Vagina (tissue), 2 donors: ENCODE data around the gene VEZF1.

ENCODE experiments used
- POLR2AphosphoS5 ChIP-seq, 2 donors: sonication (generic); formaldehyde crosslinking; IDR thresholded peaks; one replicate each; pipeline ENCODE4 v1.9.0; 2017; ENCODE audit warnings: antibody characterized with exemption in 2 of 2, mild to moderate bottlenecking in 2 of 2, low read depth in 1 of 2; ENCODE audit not compliant: insufficient read depth in 1 of 2
- TF ChIP-seq, protein P1 (sequence below), 3 experiments: fragments of 450-650 bp in 2 of 3; fragments of 200-600 bp in 1 of 3; sonication (generic) in 1 of 3; IDR thresholded peaks; one replicate each; pipeline ENCODE4 v1.5.1; 2017 to 2019; ENCODE audit warnings: antibody characterized with exemption in 3 of 3, mild to moderate bottlenecking in 2 of 3, moderate library complexity in 2 of 3

DNA sequence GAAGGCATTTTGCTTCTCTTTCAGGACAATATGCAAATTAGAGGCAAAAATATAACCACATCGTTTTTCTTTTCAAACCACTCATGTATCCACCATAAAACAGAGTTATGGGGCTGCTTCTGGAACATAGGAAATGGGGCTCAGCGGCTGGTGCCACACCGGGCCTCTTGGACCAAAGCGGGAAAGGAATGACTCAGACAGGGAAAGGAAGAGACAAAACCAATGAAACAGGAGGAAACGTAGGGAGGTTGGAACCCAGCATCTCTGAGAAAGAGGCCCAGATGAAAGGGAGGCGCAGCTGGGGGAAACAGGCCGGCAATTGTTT is 61.4 kb downstream of the VEZF1 start:
- TF ChIP-seq, protein P1, sequence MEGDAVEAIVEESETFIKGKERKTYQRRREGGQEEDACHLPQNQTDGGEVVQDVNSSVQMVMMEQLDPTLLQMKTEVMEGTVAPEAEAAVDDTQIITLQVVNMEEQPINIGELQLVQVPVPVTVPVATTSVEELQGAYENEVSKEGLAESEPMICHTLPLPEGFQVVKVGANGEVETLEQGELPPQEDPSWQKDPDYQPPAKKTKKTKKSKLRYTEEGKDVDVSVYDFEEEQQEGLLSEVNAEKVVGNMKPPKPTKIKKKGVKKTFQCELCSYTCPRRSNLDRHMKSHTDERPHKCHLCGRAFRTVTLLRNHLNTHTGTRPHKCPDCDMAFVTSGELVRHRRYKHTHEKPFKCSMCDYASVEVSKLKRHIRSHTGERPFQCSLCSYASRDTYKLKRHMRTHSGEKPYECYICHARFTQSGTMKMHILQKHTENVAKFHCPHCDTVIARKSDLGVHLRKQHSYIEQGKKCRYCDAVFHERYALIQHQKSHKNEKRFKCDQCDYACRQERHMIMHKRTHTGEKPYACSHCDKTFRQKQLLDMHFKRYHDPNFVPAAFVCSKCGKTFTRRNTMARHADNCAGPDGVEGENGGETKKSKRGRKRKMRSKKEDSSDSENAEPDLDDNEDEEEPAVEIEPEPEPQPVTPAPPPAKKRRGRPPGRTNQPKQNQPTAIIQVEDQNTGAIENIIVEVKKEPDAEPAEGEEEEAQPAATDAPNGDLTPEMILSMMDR (IDR thresholded peaks at IDR 0.05), result no peak
- TF ChIP-seq POLR2AphosphoS5 (IDR thresholded peaks at IDR 0.05; ENCODE audit: insufficient read depth in 1 of 2, low read depth in 1 of 2), result no peak
